ENCODE results near the gene SIL1. TPM values are rescaled to one million over a fixed set of nuclear protein-coding genes. Genes with fewer than 3 reads are reported as not detected.

The SIL1 gene
- total RNA-seq, 1 donor from 2014 or later: 35.6 TPM

DNA sequence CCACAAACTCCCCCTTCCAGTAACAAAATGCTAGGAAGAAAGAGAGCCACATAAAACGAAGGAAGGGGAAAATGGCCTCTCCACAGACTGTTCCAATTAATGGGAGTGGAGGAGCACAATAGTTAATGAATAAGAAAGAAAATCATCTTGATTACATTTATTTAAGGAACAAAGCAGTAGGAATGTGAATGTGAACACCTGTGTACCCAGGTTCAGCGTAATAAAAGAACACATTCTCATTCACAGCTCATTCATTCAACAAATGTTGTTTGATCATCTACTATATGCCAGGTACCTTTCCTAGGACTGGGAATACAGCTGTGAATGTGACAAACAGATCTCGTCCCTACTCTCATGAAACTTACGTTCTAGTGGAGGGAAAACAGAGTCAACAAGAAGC, 35.7 kb downstream of the SIL1 start:
- no peaks in the 10 kb centered on the region for H3K36me3 ChIP-seq
- H3K9me3 ChIP-seq: no peaks in the 10 kb centered on the region
- H3K4me1 ChIP-seq: peaks cover 6% of the 10 kb centered on the region
- no peaks in the 10 kb centered on the region for H3K27me3 ChIP-seq
- no peak for DNase-seq (ENCODE audit: extremely low spot score in 2 of 2)
- H3K4me3 ChIP-seq: no peak overlapping the region
- TF ChIP-seq POLR2AphosphoS5 (IDR thresholded peaks at IDR 0.05; ENCODE audit: insufficient read depth in 1 of 2, low read depth in 1 of 2) (no peak), POLR2A (IDR thresholded peaks at IDR 0.05) (no peak)
- TF ChIP-seq, protein P1, sequence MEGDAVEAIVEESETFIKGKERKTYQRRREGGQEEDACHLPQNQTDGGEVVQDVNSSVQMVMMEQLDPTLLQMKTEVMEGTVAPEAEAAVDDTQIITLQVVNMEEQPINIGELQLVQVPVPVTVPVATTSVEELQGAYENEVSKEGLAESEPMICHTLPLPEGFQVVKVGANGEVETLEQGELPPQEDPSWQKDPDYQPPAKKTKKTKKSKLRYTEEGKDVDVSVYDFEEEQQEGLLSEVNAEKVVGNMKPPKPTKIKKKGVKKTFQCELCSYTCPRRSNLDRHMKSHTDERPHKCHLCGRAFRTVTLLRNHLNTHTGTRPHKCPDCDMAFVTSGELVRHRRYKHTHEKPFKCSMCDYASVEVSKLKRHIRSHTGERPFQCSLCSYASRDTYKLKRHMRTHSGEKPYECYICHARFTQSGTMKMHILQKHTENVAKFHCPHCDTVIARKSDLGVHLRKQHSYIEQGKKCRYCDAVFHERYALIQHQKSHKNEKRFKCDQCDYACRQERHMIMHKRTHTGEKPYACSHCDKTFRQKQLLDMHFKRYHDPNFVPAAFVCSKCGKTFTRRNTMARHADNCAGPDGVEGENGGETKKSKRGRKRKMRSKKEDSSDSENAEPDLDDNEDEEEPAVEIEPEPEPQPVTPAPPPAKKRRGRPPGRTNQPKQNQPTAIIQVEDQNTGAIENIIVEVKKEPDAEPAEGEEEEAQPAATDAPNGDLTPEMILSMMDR (IDR thresholded peaks at IDR 0.05): no peak
- H3K27ac ChIP-seq: no peak overlapping the region
- intact Hi-C loops (cut with DNase I): no loop called here

- TF ChIP-seq, protein P1 (IDR thresholded peaks at IDR 0.05): no peak
- TF ChIP-seq POLR2A (IDR thresholded peaks at IDR 0.05) (no peak), POLR2AphosphoS5 (IDR thresholded peaks at IDR 0.05; ENCODE audit: insufficient read depth in 1 of 2, low read depth in 1 of 2) (no peak)
- no peaks in the 10 kb centered on the region for H3K36me3 ChIP-seq
- intact Hi-C loops (cut with DNase I): no loop called here
- peaks cover 6% of the 10 kb centered on the region for H3K4me1 ChIP-seq
- H3K27ac ChIP-seq: no peak overlapping the region
- DNase-seq (ENCODE audit: extremely low spot score in 2 of 2): no peak
- H3K9me3 ChIP-seq: no peaks in the 10 kb centered on the region
- H3K27me3 ChIP-seq: no peaks in the 10 kb centered on the region
- no peak overlapping the region for H3K4me3 ChIP-seq
Measured at GRCh38 chr5:139158791-139159190, 39.4 kb downstream of the SIL1 start.

DNA sequence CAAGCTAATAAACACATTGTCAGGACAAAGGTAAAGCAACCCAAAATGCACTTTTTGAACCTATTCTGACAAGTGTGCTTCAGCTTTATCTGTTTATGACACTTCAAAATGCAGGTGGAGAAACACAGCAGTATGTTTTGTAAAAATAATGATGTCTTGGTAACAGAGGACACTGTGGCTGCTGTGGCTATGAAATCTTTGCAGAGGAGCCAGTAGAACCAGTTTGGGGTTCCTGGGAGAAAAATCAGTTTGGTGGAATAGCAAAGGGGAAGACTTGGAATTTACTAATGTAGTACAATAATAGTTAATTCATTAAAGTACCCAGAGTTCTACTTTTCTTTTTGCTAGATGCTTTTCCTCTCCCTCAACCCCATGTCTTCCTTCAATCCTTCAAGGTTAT, 40.6 kb downstream of the SIL1 start:
- no peak for TF ChIP-seq POLR2A (IDR thresholded peaks at IDR 0.05)

GRCh38 chr5:139156814-139157213, 41.4 kb downstream of the SIL1 start:
- H3K4me1 ChIP-seq: peaks cover 6% of the 10 kb centered on the region
- H3K36me3 ChIP-seq: no peaks in the 10 kb centered on the region
- no peaks in the 10 kb centered on the region for H3K27me3 ChIP-seq
- DNase-seq (ENCODE audit: extremely low spot score in 2 of 2): no peak
- no peak for TF ChIP-seq POLR2AphosphoS5 (IDR thresholded peaks at IDR 0.05; ENCODE audit: insufficient read depth in 1 of 2, low read depth in 1 of 2)
- TF ChIP-seq POLR2A (IDR thresholded peaks at IDR 0.05): no peak
- TF ChIP-seq, protein P1 (IDR thresholded peaks at IDR 0.05): no peak
- no peak overlapping the region for H3K4me3 ChIP-seq
- H3K27ac ChIP-seq: no peak overlapping the region
- intact Hi-C loops (cut with DNase I): no loop called here
- no peaks in the 10 kb centered on the region for H3K9me3 ChIP-seq

More for the DNA sequence above, 40.6 kb downstream of the SIL1 start:
- no peak for DNase-seq (ENCODE audit: extremely low spot score in 2 of 2)
- no peaks in the 10 kb centered on the region for H3K36me3 ChIP-seq
- H3K9me3 ChIP-seq: no peaks in the 10 kb centered on the region
- no peak overlapping the region for H3K27ac ChIP-seq
- H3K27me3 ChIP-seq: no peaks in the 10 kb centered on the region
- intact Hi-C loops (cut with DNase I): no loop called here
- peaks cover 6% of the 10 kb centered on the region for H3K4me1 ChIP-seq
- no peak overlapping the region for H3K4me3 ChIP-seq

DNA sequence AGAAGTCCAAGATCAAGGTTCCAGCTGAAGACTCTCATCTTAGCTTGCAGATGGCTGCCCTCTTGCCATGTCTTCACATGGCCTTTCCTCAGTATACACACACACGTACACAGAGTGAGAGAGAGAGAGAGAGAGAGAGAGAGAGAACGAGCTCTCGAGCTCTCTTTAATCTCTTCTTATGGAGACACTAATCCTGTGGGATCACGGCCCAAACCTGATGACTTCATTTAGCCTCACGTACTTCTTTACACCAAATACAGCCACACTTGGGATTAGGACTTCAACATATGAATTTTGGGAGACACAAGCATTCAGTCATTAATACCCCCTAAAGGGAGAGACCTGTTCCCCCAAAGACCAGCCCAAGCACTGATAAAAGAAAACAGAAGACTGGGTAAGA, 42.8 kb downstream of the SIL1 start:
- H3K27me3 ChIP-seq: no peaks in the 10 kb centered on the region
- TF ChIP-seq, protein P1 (IDR thresholded peaks at IDR 0.05): no peak
- TF ChIP-seq POLR2AphosphoS5 (IDR thresholded peaks at IDR 0.05; ENCODE audit: insufficient read depth in 1 of 2, low read depth in 1 of 2) (no peak), POLR2A (IDR thresholded peaks at IDR 0.05) (no peak)
- H3K27ac ChIP-seq: no peak overlapping the region
- H3K9me3 ChIP-seq: no peaks in the 10 kb centered on the region
- intact Hi-C loops (cut with DNase I): no loop called here
- DNase-seq (ENCODE audit: extremely low spot score in 2 of 2): no peak
- no peak overlapping the region for H3K4me3 ChIP-seq
- H3K36me3 ChIP-seq: no peaks in the 10 kb centered on the region
- H3K4me1 ChIP-seq: peaks cover 11% of the 10 kb centered on the region

DNA sequence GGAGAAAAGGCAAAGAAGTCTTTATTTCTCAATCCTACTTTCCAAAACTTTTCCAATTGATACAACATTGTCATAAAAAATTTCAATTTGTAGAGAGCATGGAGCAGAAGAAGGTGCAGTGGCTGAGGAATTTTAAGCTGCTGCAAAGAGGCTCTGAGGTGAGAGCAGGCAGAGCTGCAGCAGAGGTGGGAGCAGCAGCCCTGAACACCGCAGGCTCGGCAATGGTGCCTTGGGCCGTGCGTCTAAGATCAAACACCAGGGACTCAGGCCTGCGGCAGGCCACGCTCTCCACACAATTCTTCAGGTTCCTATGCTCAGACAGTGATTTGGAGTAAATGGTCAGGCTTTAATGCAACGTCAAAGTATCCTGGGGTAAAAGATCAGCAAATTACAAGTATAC, 46.3 kb downstream of the SIL1 start:
- TF ChIP-seq, protein P1 (IDR thresholded peaks at IDR 0.05): no peak
- TF ChIP-seq POLR2A (IDR thresholded peaks at IDR 0.05) (no peak), POLR2AphosphoS5 (IDR thresholded peaks at IDR 0.05; ENCODE audit: insufficient read depth in 1 of 2, low read depth in 1 of 2) (no peak)
- no peaks in the 10 kb centered on the region for H3K9me3 ChIP-seq
- H3K36me3 ChIP-seq: no peaks in the 10 kb centered on the region
- no peaks in the 10 kb centered on the region for H3K27me3 ChIP-seq
- no peak for DNase-seq (ENCODE audit: extremely low spot score in 2 of 2)
- no peak overlapping the region for H3K27ac ChIP-seq
- H3K4me1 ChIP-seq: peaks cover 40% of the 10 kb centered on the region
- H3K4me3 ChIP-seq: no peak overlapping the region
- intact Hi-C loops (cut with DNase I): no loop called here

All from vagina (tissue), 2 donors.